ENCODE results near the gene BABAM1. TPM values are rescaled to one million over a fixed set of nuclear protein-coding genes. Genes with fewer than 3 reads are reported as not detected.

The BABAM1 gene
- total RNA-seq, 2 experiments from 2014 or later: 104 to 112 TPM

DNA sequence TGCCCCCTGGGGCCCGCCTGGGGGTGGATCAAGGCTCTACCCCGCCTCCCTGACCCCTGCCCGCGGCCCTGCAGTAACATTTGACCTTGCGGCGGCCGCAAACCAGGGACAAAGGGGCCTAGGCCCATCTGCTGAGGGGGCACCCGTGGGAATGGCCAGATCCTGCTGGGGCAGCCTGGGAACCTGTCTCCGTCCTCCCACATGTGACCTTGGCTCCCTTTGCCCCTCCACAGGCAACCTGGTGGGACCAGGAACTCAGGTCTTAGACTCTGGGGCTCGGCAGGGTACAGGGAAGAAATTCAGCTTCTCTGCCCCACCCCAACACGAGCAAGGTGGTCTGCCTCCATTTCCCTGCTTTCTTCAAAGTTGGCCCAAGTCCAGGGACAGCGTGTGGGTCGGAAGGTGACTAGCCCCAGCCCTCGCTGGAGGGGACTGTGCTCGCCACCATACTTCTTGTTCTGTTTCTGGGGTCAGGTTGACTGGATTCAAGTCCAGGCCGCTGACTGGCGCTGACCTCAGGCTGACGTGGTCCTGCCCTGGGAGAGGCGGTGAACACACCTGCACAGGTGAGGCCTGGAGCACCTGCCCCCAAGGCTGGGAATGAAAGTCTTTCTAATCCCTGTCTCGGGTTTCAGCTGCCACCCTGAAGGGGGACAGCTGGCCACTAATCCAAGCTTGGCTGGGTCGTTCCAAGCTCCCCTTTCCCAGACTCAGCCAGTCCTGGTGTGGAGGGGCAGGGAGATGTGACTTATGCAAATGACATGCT lies 19.0 kb upstream of the BABAM1 start:
- Mint-ChIP-seq H3K36me3 (no peaks in the 10 kb centered on the region), H3K27ac (no peak overlapping the region), H3K9me3 (no peaks in the 10 kb centered on the region), H3K4me1 (peaks cover 3% of the 10 kb centered on the region), H3K4me3 (no peak overlapping the region), H3K27me3 (peaks cover 22% of the 10 kb centered on the region)
- no peak for ATAC-seq (ENCODE audit: low read depth)
- POLR2A ChIA-PET: no interaction called here
- DNase-seq: no peak

- no peak overlapping the region for H3K27ac Mint-ChIP-seq
- H3K4me3 Mint-ChIP-seq: no peak overlapping the region
- no peaks in the 10 kb centered on the region for H3K9me3 Mint-ChIP-seq
- H3K36me3 Mint-ChIP-seq: no peaks in the 10 kb centered on the region
- POLR2A ChIA-PET: no interaction called here
- H3K27me3 Mint-ChIP-seq: peaks cover 12% of the 10 kb centered on the region
- DNase-seq (no peak), ATAC-seq (ENCODE audit: low read depth) (no peak)
- H3K4me1 Mint-ChIP-seq: peaks cover 3% of the 10 kb centered on the region
Observed at GRCh38 chr19:17249887-17250548, 17.2 kb upstream of the BABAM1 start.

GRCh38 chr19:17254636-17255035 lies 12.6 kb upstream of the BABAM1 start:
- Mint-ChIP-seq H3K36me3 (no peaks in the 10 kb centered on the region), H3K4me3 (no peak overlapping the region), H3K27me3 (no peaks in the 10 kb centered on the region), H3K9me3 (no peaks in the 10 kb centered on the region), H3K27ac (no peak overlapping the region), H3K4me1 (no peaks in the 10 kb centered on the region)
- ATAC-seq (ENCODE audit: low read depth) (no peak), DNase-seq (no peak)
- POLR2A ChIA-PET: interaction anchor here (0.6 kb wide), 1 partner anchor 69 kb away, joined by 4 read pairs; no protein-coding TSS in a partner anchor

DNA sequence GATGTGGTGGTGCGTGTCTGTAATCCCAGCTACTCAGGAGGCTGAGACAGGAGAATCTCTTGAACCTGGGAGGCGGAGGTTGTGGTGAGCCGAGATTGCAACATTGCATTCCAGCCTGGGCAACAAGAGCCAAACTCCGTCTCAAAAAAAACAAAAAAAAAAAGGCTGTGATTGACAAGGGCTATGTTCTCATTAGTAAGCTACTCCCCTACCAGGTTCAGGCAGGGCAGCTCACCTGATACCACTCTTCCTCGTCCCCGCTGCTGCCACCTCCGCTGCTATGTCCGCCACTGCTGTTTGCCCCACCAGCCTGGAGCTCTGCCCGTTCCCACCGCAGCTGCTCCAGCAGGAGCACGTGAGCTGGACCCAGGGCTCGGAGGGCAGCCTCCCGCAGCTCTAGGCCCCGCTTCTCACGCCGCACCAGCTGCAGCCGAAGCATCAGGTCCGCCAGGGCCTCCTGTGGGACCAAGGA lies 12.1 kb upstream of the BABAM1 start:
- no peaks in the 10 kb centered on the region for H3K9me3 Mint-ChIP-seq
- no peak overlapping the region for H3K27ac Mint-ChIP-seq
- DNase-seq (no peak), ATAC-seq (ENCODE audit: low read depth) (no peak)
- H3K36me3 Mint-ChIP-seq: no peaks in the 10 kb centered on the region
- POLR2A ChIA-PET: no interaction called here
- H3K27me3 Mint-ChIP-seq: no peaks in the 10 kb centered on the region
- H3K4me1 Mint-ChIP-seq: no peaks in the 10 kb centered on the region
- no peak overlapping the region for H3K4me3 Mint-ChIP-seq

- Mint-ChIP-seq H3K27ac (no peak overlapping the region), H3K27me3 (no peaks in the 10 kb centered on the region), H3K4me3 (no peak overlapping the region), H3K36me3 (no peaks in the 10 kb centered on the region), H3K4me1 (peaks cover 5% of the 10 kb centered on the region), H3K9me3 (no peaks in the 10 kb centered on the region)
- ATAC-seq (ENCODE audit: low read depth) (no peak), DNase-seq (no peak)
- POLR2A ChIA-PET: no interaction called here
Observed at GRCh38 chr19:17256130-17256529, 11.1 kb upstream of the BABAM1 start.

GRCh38 chr19:17259118-17259780 lies 8.0 kb upstream of the BABAM1 start:
- H3K27me3 Mint-ChIP-seq: no peaks in the 10 kb centered on the region
- H3K4me3 Mint-ChIP-seq: no peak overlapping the region
- no peaks in the 10 kb centered on the region for H3K9me3 Mint-ChIP-seq
- H3K27ac Mint-ChIP-seq: no peak overlapping the region
- no peaks in the 10 kb centered on the region for H3K36me3 Mint-ChIP-seq
- POLR2A ChIA-PET: interaction anchor here (0.8 to 1.5 kb wide), 3 partner anchors 9 to 31 kb away, joined by 3 to 4 read pairs (median 3); no protein-coding TSS in a partner anchor
- no peak for DNase-seq
- ATAC-seq (ENCODE audit: low read depth): no peak
- peaks cover 5% of the 10 kb centered on the region for H3K4me1 Mint-ChIP-seq

DNA sequence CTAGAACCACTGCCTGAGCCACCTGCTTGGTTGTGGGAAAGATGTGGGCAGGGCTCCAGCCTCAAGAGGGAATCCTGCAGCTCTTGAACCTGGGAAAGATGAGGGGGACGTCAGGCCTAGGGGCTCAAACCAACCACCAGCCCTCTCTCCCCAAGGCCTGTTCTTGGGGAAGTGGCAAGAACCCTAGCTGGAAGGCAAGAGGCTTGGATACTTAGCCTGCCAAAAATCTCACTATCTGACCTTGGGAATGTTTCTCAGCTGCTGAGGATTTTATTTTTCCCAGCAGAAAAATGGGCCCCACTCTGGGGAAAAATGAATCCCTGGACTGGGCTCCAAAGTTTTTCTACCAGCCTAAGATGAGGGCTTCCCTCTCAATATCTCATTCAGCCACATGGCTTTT lies 7.3 kb upstream of the BABAM1 start:
- H3K27ac Mint-ChIP-seq: no peak overlapping the region
- POLR2A ChIA-PET: interaction anchor here (1.4 to 1.8 kb wide), 3 partner anchors 19 to 34 kb away, joined by 3 to 8 read pairs (median 4); partner anchors contain the start of gene OCEL1
- no peak for ATAC-seq (ENCODE audit: low read depth)

GRCh38 chr19:17260842-17261325 lies 6.4 kb upstream of the BABAM1 start:
- POLR2A ChIA-PET: interaction anchor here (1.4 to 1.8 kb wide), 2 partner anchors 25 to 34 kb away, joined by 3 to 8 read pairs; partner anchors contain the start of gene OCEL1
- no peak overlapping the region for H3K4me3 Mint-ChIP-seq
- no peaks in the 10 kb centered on the region for H3K9me3 Mint-ChIP-seq
- DNase-seq (peak; percentile 91), ATAC-seq (ENCODE audit: low read depth) (peak; percentile 98)
- peaks cover 11% of the 10 kb centered on the region for H3K4me1 Mint-ChIP-seq
- H3K36me3 Mint-ChIP-seq: no peaks in the 10 kb centered on the region
- no peaks in the 10 kb centered on the region for H3K27me3 Mint-ChIP-seq
- H3K27ac Mint-ChIP-seq: no peak overlapping the region

More for the DNA sequence above, 7.3 kb upstream of the BABAM1 start:
- Mint-ChIP-seq H3K27me3 (no peaks in the 10 kb centered on the region), H3K9me3 (no peaks in the 10 kb centered on the region), H3K4me1 (peaks cover 10% of the 10 kb centered on the region), H3K4me3 (no peak overlapping the region), H3K36me3 (no peaks in the 10 kb centered on the region)
- DNase-seq: no peak

DNA sequence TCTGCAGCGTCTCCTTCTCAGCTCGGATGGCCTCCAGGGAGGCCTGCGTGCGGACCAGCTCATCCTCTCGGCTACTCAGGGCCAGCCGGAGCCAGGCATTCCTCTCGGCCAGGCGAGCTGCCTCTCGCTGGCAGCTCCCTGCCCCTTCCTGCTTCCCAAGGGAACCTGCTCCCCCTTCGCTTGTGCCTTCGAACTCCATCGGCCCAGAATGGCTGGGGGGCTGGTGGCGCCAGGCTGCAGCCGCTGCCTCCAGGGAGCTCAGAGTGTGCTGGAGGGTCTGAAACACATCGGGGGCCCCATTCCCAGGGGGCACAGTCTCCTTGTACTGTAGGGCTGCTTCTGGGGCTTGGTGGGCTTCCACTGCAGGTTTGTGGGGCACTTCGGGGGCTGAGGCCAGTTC lies 4.7 kb upstream of the BABAM1 start:
- no peak overlapping the region for H3K27ac Mint-ChIP-seq
- H3K36me3 Mint-ChIP-seq: no peaks in the 10 kb centered on the region
- H3K9me3 Mint-ChIP-seq: no peaks in the 10 kb centered on the region
- peaks cover 17% of the 10 kb centered on the region for H3K4me1 Mint-ChIP-seq
- no peak overlapping the region for H3K4me3 Mint-ChIP-seq
- ATAC-seq (ENCODE audit: low read depth) (no peak), DNase-seq (no peak)
- H3K27me3 Mint-ChIP-seq: no peaks in the 10 kb centered on the region
- POLR2A ChIA-PET: no interaction called here

DNA sequence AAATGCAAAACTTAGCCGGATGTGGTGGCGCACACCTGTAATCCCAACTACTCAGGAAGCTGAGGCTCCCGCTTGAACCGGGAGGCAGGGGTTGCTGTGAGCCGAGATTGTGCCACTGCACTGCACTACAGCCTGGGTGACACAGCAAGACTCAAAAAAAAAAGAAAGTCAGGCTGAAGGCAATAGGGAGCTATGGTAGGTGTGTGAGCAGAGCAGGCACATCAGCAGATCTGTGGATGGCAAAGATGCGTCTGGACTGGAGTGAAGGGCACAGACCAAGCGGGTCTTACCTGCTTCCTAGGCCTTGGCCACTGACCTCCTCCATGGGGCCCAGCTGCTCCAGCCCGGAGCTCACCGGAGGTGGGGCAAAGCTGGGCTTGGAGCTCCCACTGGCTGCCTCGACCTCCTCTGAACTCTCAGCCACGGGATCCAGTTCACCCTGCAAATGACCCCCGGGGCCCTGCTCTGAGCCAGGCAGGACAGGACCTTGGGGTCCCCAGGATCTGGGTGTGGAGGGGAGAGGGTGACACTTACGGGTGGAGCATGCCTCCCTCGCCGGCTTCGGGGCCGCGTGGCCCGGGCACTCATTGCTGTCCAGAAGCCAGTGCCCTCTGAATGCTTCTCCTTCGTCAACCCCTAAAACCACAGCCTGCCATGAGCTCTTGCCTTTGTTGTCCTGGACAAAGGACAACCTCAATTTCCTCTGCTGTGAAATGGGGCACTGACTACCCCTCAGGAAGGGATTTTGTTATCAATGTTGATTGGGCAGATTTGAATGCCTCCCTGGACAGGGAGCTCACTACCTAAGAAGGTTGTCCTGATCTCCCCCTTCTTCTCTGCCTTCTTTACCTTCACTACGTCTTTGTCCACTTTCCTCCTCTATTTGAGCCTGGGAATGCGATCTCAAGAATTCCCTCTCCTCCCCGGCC lies 3.3 kb upstream of the BABAM1 start:
- Mint-ChIP-seq H3K36me3 (no peaks in the 10 kb centered on the region), H3K4me1 (peaks cover 24% of the 10 kb centered on the region), H3K27me3 (no peaks in the 10 kb centered on the region), H3K9me3 (no peaks in the 10 kb centered on the region), H3K27ac (peak overlapping the region; percentile 9), H3K4me3 (no peak overlapping the region)
- no peak for DNase-seq
- POLR2A ChIA-PET: interaction anchor here (1.1 to 1.4 kb wide), 2 partner anchors 16 to 29 kb away, joined by 3 read pairs; no protein-coding TSS in a partner anchor
- ATAC-seq (ENCODE audit: low read depth): no peak

DNA sequence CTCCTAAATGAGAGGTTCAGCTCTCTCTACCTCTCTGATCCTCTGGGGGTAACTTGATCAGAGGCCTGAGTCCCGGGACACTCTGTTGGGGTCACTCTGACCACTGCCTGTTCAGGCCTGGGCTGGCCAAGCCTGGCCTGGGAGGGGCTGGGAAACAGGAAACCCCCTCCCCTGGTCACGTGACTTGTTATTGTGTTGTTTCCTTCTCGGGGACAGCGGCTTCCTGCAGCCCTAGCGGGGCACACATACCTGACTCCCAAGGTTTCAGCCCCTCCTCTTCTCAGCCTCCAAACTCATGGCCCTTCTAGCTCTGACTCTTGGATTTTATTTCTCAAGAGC lies 2.6 kb upstream of the BABAM1 start, which contains the start of gene USHBP1:
USHBP1 (minus strand) TSS at position 105 of the 339 bp plus-strand sequence. CDS start 446 bp downstream, outside the sequence.
- Mint-ChIP-seq H3K4me3 (no peak within 1 kb of the TSS), H3K4me1 (peaks cover 24% of the 10 kb centered on the region), H3K27me3 (no peaks in the 10 kb centered on the region), H3K36me3 (no peaks in the 10 kb centered on the region), H3K9me3 (no peaks in the 10 kb centered on the region), H3K27ac (peak within 1 kb of the TSS; percentile 9)
- ATAC-seq (ENCODE audit: low read depth) (no peak), DNase-seq (no peak)
- POLR2A ChIA-PET: interaction anchor here (1.1 to 1.4 kb wide), 2 partner anchors 15 to 28 kb away, joined by 3 read pairs; no protein-coding TSS in a partner anchor

GRCh38 chr19:17266026-17266425 lies 1.2 kb upstream of the BABAM1 start:
- Mint-ChIP-seq H3K36me3 (peaks cover 3% of the 10 kb centered on the region), H3K4me1 (peaks cover 20% of the 10 kb centered on the region), H3K27me3 (no peaks in the 10 kb centered on the region), H3K4me3 (no peak overlapping the region), H3K9me3 (no peaks in the 10 kb centered on the region), H3K27ac (no peak overlapping the region)
- ATAC-seq (ENCODE audit: low read depth) (no peak), DNase-seq (no peak)
- POLR2A ChIA-PET: interaction anchor here (1.4 kb wide), 1 partner anchor 43 kb away, joined by 4 read pairs; the partner anchor contains the start of gene DDA1

All from activated naive CD8-positive, alpha-beta T cell treated with anti-CD3 and anti-CD28 coated beads, Interleukin-2, amount 10 ng/mL, durations not matched to agents 7 days and 5 days (primary cell).